SKM-1 (cell line): ENCODE data around the gene PCP2.

Source experiments
- DNase-seq: peaks from one replicate; lab custom pipeline; 2025; ENCODE audit not compliant: unreplicated experiment; lab: John Stamatoyannopoulos, UW

PCP2 gene

GRCh38 chr19:7600721-7601120 lies 32.8 kb downstream of the PCP2 start:
- DNase-seq = no peak

- no peak for DNase-seq
These were observed 35.3 kb downstream of the PCP2 start for GRCh38 chr19:7598180-7598579.

GRCh38 chr19:7597689-7598088 lies 35.8 kb downstream of the PCP2 start:
- DNase-seq = no peak

GRCh38 chr19:7596211-7596937 lies 37.1 kb downstream of the PCP2 start:
- DNase-seq = no peak

DNA sequence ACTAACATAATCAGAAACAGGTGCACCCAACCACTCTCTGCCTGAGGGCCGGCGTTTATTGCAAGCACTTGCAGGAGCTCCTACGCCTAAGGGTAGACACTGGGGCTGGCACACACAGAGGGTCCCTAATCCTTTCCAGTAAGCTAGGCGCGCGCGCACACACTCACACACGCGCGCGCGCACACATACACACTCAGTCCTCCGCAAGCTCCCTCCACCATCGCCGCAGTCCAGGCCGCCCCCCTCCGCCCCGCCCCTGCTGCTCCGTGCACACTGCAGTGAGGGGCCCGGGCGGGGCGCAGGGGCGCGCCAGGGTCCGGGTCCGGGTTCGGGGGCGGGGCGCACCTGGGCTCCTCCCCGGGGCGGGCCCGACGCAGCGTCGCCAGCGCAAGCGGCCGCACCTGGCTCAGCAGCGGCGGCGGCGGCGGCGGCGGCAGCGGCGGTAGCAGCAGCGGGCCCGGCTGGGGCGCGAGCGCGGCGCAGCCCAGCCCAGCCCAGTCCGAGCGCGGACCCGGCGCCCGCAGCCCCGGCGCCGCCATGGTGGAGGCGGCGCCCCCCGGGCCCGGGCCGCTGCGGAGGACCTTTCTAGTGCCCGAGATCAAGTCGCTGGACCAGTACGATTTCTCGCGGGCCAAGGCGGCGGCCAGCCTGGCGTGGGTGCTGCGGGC lies 37.9 kb downstream of the PCP2 start, which contains the start of gene CAMSAP3:
TSS of gene CAMSAP3 (plus strand) at position 398 of the 668 bp plus-strand sequence. CDS start at position 538, 140 bp downstream.
- DNase-seq = no peak

- no peak for DNase-seq
These were observed 43.3 kb downstream of the PCP2 start for GRCh38 chr19:7590256-7590655.

GRCh38 chr19:7589822-7590221 lies 43.7 kb downstream of the PCP2 start:
- DNase-seq = no peak

- no peak for DNase-seq
These were observed 51.1 kb downstream of the PCP2 start for GRCh38 chr19:7582446-7582845.
